GM18873 (cell line): ENCODE measurements around the gene REXO1.

Source experiments
- ATAC-seq: cut with Tn5 transposase; IDR thresholded peaks from one replicate; pipeline ENCODE4 v1.9.1; 2021; ENCODE audit warnings: mild to moderate bottlenecking, moderate library complexity, moderate number of reproducible peaks; ENCODE audit not compliant: unreplicated experiment, low FRiP score

Gene REXO1

DNA sequence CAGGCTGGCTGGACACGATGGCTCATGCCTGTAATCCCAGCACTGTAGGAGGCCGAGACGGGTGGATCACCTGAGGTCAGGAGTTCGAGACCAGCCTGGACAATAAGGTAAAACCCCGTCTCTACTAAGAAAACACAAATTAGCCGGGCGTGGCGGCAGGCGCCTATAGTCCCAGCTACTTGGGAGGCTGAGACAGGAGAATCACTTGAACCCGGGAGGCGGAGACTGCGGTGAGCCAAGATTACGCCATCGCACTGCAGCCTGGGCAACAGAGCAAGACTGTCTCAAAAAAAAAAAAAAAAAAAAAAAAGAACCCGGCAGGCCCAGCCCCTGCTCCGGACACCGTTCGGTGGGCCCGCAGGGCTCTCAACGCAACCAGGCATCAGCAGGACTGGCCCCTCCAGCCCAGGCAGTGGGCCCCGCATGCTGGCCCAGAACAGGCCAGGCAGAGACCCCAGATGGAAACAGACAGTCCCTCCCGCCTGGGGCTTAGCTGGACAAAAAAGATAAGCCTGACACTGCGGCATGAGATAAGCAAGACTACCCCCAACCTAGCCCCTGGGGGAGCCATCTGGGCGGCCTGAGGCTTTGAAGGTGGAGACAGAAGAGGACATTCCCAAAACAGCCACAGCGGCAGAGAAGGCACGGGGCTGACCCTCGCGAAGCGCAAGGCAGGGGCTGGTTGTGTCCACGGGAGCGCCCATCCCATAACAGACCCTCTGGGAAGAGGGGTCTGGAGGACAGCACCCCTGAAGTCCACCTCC is 11.6 kb downstream of the REXO1 start:
- no peak for ATAC-seq

- no peak for ATAC-seq
These were observed 14.7 kb downstream of the REXO1 start for GRCh38 chr19:1833540-1833939.

DNA sequence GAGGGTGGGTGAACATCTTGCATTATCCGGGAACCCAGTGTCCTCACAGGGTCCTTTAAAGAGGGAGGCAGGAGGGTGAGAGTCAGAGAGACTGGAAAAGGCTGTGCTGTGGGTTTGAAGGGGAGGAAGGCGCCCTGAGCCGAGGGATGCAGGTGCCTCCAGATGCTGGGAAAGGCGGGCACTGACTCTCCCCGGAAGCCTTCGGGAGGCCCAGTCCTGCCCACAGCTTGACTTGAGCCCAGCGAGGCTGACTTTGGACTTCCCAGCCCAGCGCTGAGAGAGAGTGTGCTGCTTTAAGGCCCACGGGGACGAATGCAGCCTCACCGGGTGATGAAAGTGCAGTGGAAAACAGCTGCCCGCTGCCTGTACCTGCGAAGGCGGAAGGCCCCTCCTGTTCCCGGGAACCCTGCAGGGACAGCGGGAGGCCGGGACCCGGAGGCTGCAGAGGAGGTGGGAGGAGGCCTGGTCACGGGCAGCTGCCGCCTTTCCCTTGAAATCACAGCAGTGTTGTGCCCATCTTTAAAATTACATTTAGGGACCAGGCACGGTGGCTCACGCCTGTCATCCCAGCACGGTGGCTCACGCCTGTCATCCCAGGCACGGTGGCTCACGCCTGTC is 16.1 kb downstream of the REXO1 start:
- ATAC-seq, result no peak

DNA sequence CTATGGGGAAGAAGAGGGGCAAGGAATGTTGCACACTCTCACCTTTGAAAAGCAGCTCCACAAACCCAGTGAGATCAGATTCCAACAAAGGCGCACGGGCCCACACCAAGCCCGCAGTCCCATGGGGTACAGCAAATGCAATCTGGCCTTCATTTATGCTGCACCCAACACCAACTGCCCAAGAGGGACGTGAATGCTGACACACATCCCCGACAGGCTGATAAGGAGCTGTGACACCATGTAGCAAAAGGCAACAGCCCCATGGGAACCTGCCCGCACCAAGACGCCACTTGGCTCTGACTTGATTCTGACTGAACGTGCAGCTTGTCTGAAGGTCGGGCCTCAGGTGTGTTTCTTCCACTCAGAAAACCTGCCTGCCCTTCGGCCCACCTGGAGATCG is 17.3 kb downstream of the REXO1 start:
- ATAC-seq, result no peak

GRCh38 chr19:1830568-1830967 is 17.7 kb downstream of the REXO1 start:
- ATAC-seq, result no peak

GRCh38 chr19:1829958-1830357 is 18.3 kb downstream of the REXO1 start:
- no peak for ATAC-seq

DNA sequence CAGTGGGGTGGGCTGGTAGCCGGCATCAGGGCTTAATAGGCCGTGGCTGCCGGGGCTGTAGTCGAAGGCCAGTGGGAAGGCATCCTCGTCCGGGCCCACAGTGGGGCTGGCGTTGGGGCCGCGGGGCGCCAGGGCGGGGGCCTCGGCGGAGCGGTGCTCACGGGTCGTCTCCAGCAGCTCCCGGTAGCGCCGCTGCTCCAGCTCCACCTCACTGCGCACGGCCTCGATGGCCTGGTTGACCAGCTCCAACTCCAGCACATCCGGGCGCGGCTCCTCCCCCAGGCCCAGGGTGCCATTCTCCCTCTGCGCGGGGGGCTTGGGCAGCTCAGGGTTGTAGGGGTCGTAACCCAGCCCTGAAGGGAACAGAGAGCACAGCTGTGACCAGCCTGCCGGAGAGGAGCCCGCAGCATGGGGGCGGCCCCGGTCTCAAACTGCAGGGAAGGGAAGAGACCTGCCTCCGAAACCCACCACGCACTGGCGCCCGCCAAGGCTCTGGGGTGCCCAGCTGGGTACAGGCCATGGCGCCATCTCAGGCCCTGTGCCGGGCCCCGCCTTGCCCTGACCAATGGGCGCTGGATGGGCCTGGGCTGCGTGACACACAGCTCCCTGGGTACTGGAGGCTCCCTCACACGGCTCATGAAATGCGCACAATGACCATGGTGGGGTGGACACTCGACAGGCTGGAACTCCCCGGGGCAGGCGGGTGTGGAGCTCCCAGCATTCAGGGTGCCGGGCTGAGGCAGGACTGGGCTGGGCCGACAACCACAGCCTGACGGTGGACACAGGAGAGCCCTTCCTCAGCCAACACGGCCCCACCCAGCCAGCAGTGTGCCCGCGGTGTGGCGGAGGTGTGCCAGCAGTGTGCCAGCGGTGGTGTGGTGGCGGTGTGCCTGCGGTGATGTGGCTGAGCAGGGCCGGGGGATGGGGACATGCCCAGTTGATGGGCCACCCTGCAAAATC is 19.7 kb downstream of the REXO1 start:
- no peak for ATAC-seq

- no peak for ATAC-seq
These were observed 20.6 kb downstream of the REXO1 start for GRCh38 chr19:1827566-1828278.

DNA sequence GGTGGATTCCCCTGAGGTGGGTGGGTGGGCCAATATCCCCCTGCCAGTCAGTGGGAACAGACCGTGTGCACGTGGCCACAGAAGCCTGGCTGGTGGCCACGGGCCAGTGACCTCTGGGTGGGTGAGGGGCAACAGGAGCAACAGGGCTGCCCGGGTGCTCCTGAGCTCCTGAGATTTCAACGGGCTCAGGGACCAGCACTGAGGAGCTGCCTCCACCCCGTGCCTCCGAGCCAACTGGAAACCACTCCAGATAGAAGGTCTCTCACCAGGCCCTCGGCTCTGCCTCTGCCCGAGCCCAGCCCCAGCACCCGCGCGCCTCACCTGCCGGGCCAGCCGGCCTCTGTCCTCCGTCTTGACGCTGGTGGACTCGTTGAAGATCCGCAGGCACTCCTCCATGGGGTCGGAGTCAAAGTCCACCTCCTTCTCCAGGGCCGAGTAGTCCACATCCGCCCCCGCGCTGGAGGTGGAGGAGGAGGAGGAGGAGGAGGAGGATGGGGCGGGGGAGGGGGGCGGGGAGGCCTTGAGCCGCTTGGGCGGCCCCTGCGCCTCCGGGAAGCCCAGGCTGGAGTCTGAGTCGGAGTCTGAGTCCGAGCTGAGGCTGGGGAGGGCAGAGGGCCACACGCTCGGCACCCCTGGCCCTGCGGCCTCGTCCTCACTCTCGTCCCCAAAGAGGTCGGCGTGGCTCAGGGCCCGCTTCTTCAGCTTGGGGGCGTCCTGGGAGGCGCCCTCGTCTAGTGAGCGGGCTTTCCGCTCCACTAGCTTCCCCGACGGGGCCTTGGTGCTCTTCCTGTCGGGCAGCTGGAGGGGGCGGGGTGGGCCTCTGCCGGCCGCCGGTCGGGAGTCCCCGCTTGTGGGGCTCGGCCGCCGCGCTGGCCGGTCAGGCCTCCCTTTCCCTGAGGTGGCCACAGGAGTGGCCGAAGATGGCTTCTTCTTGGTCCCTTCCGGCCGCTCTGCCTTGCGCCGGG is 21.4 kb downstream of the REXO1 start:
- no peak for ATAC-seq

DNA sequence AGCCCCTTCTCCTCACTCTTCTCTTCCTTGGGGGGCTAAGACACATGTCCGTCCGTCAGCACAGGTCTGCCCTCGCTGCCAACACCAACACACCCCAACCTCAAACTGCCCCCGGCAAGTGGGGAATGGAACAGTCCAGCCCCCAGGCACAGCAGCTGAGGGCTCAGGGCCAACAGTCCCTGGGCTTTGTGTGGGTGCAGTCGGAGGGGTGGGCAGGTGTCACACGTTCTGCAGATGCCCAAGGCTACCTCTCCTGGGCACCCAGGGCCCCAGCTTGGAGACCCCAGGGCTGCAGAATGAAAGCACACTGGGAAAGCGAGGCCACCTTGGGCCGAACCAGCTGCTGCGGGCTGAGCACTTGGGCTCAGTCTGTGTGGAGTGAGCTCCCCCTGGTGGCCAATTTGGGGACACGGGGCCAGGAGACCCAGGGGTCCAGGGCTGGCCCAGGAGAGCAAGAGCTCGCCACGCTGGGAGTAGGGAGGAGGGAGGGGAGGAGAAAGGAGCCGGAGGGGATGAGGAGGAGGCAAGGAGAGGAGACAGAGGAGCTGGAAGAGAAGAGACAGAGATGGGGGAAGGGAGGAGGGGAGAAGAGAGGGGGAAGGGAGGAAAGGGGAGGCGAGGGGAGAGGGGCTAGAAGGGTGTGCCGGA is 22.2 kb downstream of the REXO1 start:
- no peak for ATAC-seq

- no peak for ATAC-seq
These were observed 24.0 kb downstream of the REXO1 start for GRCh38 chr19:1824252-1824622.

DNA sequence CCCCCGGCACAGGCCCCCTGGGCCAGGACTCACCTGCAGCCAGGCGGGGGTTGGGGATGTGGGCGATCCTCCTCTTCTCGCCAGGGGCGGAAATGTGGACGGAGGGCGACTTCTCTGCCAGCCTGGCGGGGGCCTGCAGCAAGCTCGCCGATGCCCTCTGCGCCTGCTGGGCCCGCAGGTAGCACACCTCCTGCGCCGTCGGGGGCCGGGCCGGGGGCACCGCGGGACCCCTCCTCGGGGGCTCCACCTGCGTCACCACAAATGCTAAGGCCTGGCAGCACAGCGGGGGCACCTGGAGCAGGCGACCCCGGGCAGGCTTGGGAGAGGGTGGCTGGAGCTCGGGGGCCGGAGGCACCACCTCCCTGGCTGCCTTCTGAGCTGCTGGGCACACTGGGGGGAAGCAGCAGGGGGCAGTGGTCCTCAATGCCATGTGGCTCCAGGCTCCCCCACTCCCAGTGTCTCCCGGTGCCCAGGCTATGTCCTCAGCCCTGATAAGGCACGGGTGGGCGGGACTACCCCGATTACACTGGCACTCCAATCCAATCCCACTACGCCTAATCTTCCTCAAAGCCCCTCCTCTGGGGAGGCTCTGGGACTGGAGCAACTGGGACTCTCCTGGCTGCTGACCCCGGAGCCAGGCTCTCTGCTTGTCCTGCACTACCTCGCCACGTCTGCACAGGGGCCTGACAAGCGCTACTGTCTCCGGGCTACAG is 24.6 kb downstream of the REXO1 start:
- no peak for ATAC-seq

- no peak for ATAC-seq
These were observed 25.3 kb downstream of the REXO1 start for GRCh38 chr19:1823020-1823419.

DNA sequence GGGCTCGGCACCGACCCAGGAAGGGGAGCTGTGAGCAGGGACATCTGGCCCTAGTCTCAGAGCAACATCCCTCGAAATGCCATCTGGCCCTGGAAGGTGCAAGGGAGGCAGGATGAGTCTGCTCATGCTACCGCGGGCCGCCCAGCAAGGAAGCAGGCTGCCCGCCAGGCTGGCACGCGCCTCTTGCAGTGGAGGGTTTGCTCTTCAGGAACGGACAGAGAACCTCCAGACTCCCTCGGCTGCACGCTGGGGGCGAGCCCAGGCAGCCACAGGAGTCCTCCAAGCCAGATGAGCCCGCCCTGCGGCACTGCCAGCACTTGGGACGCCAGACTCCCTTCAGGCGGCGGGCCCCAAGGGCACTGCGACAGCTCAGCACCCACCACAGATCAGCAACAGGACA is 26.1 kb downstream of the REXO1 start:
- ATAC-seq, result no peak

DNA sequence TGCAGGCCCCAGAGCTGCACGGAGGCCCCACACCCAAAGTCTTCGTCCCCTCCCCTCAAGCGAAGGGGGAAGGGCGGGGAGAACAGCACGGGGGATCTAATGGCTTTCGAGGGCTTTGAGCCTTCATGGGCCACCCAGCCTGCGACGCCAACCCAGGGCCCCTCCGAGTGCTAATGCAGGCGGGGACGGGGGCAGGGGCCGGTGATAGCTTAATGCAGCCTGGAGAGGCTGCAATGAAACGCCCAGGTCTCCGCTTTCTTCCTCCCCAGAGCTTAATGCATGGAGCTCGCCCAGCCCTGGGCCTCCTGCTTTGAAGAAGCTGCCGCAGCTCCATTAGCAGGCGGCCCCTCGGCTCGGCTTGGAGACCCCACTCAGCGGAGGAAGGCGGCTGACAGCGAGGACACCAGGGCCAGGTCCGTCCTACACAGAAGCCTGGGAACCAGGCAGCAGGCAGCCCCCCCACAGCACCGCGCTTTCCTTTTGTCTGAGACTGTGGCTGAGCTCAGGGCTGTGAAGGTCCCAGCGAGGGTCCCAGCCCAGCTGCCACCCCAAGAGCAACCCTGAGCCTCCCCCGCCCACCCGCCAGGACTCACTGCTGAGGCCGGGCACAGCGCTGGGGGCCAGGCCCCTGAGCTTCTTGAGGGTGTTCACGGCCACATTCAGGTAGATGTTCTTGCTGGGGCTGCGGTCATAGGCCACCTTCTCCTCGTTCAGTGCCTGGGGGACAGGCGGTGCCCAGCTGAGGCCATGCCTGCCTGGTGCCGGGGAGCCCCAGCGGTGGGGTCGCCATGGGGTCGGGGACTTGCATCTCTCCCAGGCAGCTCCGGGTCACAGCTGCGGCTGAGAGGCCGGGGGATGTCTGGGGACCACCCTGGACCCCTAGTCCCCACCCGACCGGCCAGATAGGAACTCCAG is 28.7 kb downstream of the REXO1 start:
- no peak for ATAC-seq

DNA sequence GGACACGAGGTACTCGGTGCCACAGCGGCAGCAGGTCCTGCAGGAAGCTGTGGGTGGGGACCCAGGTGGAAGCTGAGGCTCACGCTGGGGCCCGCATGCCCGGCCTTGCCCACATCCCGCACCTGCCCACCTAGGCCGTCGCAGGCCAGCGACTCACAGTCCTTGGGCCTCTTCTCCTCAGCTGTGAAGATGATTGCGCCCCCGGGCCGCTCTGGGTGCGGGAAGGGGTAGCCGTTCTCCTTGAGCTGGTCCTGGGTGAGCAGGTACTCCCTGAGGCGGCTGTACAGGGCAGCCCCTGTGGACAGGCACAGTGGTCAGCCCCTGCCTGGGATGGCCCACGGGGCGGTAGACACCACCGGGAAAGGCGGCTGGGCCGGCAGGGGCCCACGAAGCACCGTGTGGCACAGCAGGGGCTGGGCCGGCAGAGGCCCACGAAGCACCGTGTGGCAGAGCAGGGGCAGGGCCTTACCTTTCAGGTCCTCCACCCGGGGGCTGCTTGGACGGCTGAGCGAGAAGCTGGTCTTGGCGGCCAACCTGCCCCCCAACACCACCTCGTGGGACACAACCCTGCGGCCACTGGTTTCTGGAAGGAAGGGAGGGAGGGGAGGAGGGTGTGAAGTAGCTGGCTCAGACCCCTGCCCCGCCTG is 29.6 kb downstream of the REXO1 start:
- no peak for ATAC-seq
